Activated naive CD8-positive, alpha-beta T cell treated with anti-CD3 and anti-CD28 coated beads, Interleukin-2, amount 50 U/mL, for 24 hours (primary cell): Measurements from ENCODE around the gene TMEM167A.
"Not testable (repeated sequence)": the region's sequence is repeated elsewhere in the genome, so short reads cannot be mapped to it uniquely, and the experiment has no call there.

Source experiments
- ATAC-seq: fragments of 150-1000 bp; cut with Tn5 transposase; one replicate; pipeline ENCODE4 v1.10.0; 2021
- DNase-seq: peaks from one replicate; pipeline ENCODE4 v3.0.0; 2021
- H3K27ac Mint-ChIP-seq: one replicate; pipeline ENCODE4 v1.8.0; 2021; ENCODE audit warnings: mild to moderate bottlenecking, mixed read lengths
- H3K27me3 Mint-ChIP-seq: one replicate; pipeline ENCODE4 v1.8.0; 2021; ENCODE audit warnings: mixed read lengths
- H3K36me3 Mint-ChIP-seq: one replicate; pipeline ENCODE4 v1.8.0; 2021; ENCODE audit warnings: low read depth, mixed read lengths
- H3K4me1 Mint-ChIP-seq: one replicate; pipeline ENCODE4 v1.8.0; 2021; ENCODE audit warnings: mixed read lengths
- H3K4me3 Mint-ChIP-seq: one replicate; pipeline ENCODE4 v1.8.0; 2021; ENCODE audit warnings: mild to moderate bottlenecking, moderate library complexity, mixed read lengths
- H3K9me3 Mint-ChIP-seq: one replicate; pipeline ENCODE4 v1.8.0; 2021; ENCODE audit warnings: mixed read lengths

Gene TMEM167A

DNA sequence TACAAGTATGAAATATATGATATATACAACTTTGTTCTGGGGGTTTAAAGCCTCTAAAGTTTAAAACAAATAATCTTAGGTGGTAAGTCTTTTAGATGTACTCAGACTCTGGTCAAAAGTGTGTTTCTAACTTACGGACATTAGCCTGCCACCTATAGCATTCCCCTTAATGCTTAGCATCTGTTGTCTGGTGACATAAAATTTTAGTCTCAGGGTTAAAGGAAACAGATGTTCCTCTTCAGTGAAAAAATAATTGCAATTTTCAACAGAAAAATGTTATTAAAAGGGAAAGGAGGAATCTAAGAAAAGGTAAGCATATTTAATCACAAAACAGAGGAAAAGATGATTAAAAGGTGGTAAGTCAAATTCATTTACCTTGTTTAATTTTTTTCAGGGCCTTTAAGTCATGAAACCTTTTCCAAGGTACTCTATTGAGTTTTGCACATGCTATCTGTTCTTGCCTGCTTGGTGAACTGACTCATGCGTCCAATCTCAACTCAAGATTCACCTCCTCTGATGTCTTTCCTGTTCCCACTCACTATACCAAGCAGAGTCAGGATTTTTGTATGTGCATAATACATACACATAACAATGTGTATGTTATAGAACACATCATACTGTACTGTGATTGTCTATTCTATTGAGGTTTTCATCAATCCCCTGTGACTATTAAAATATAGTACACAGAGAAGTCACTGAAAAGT is 7.9 kb downstream of the TMEM167A start:
- Mint-ChIP-seq H3K27ac (no peak overlapping the region), H3K4me1 (peaks cover 65% of the 10 kb centered on the region), H3K27me3 (no peaks in the 10 kb centered on the region), H3K9me3 (no peaks in the 10 kb centered on the region), H3K36me3 (peaks cover 29% of the 10 kb centered on the region), H3K4me3 (no peak overlapping the region)
- DNase-seq (no peak), ATAC-seq (no peak)

DNA sequence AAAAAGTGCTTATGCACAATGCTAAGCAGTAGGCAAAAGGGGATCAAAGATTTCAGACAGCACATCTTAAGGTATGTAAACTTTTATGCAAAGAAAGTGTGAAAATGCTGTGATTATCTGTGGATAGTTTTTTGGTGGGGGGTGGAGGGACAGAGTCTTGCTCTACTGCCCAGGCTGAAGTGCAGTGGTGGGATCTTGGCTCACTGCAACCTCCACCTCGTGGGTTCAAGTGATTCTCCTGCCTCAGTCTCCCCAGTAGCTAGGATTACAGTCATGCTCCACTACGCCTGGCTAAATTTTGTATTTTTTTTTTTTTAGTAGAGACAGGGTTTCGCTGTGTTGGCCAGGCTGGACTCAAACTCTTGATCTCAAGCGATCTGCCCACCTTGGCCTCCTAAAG is 9.8 kb downstream of the TMEM167A start:
- H3K4me1 Mint-ChIP-seq: peaks cover 49% of the 10 kb centered on the region

DNA sequence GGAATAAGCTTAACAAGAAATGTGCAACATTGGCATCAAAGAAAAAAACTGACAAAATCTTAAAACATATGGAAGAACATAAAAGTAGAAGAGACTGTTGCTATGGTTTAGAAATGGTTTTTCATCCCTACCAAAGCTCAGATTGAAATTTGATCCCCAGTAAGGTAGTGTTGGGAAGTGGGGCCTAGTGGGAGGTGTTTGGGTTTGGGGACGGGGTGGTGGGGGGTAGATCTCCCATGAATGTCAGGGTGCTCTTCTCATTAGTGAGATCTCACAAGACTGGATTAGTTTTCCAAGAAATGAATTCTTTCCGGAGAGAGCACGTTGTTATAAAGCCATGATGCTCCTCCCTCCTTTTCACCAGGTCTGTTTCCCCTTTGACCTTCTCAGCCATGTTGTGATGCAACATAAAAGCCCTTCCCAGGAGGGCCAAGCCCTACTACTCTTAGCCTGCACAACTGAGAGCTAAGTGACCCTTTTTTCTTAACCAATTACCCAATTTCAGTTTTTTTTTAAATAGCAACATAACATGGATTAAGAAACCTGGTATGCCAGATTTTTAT is 10.6 kb downstream of the TMEM167A start:
- Mint-ChIP-seq H3K27me3 (no peaks in the 10 kb centered on the region), H3K36me3 (peaks cover 25% of the 10 kb centered on the region), H3K4me3 (no peak overlapping the region), H3K4me1 (peaks cover 46% of the 10 kb centered on the region), H3K9me3 (no peaks in the 10 kb centered on the region), H3K27ac (no peak overlapping the region)
- DNase-seq: no peak
- ATAC-seq: no peak

More for the DNA sequence above, 9.8 kb downstream of the TMEM167A start:
- peaks cover 24% of the 10 kb centered on the region for H3K36me3 Mint-ChIP-seq
- H3K27ac Mint-ChIP-seq, ATAC-seq, H3K4me3 Mint-ChIP-seq, H3K27me3 Mint-ChIP-seq, H3K9me3 Mint-ChIP-seq, DNase-seq: not testable (repeated sequence)

GRCh38 chr5:83059341-83059740 is 17.9 kb downstream of the TMEM167A start:
- H3K4me1 Mint-ChIP-seq: peaks cover 18% of the 10 kb centered on the region
- H3K4me3 Mint-ChIP-seq: no peak overlapping the region
- H3K9me3 Mint-ChIP-seq: no peaks in the 10 kb centered on the region
- no peaks in the 10 kb centered on the region for H3K27me3 Mint-ChIP-seq
- H3K36me3 Mint-ChIP-seq: peaks cover 64% of the 10 kb centered on the region
- peak overlapping the region; percentile 30 for H3K27ac Mint-ChIP-seq
- DNase-seq (no peak), ATAC-seq (no peak)

DNA sequence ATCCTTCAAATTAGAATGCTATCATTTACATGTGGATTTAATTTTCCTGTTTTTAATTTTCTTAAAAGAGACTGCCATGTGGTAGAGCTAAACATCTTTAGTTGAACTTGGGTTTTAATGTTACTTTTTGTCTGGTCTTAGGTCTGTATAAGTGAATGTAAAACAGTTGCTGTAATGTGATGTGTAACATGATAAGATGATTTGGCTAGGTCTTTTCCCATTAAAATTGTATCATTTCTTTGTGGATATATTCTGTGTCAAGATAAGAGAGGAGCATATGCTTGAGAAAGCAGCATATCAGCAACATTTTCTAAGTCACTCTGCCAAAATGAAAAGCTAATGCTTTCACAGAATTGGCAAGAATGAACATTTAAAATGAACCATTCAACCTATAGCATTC is 18.5 kb downstream of the TMEM167A start:
- ATAC-seq (no peak), DNase-seq (no peak)
- peaks cover 67% of the 10 kb centered on the region for H3K36me3 Mint-ChIP-seq
- H3K27ac Mint-ChIP-seq: no peak overlapping the region
- peaks cover 18% of the 10 kb centered on the region for H3K4me1 Mint-ChIP-seq
- H3K9me3 Mint-ChIP-seq: no peaks in the 10 kb centered on the region
- H3K27me3 Mint-ChIP-seq: no peaks in the 10 kb centered on the region
- H3K4me3 Mint-ChIP-seq: no peak overlapping the region

GRCh38 chr5:83055166-83055565 is 22.0 kb downstream of the TMEM167A start:
- Mint-ChIP-seq H3K9me3 (no peaks in the 10 kb centered on the region), H3K27me3 (no peaks in the 10 kb centered on the region), H3K4me3 (no peak overlapping the region), H3K27ac (no peak overlapping the region), H3K36me3 (peaks cover 68% of the 10 kb centered on the region), H3K4me1 (peaks cover 10% of the 10 kb centered on the region)
- ATAC-seq (no peak), DNase-seq (no peak)

- Mint-ChIP-seq H3K4me1 (no peaks in the 10 kb centered on the region), H3K27ac (no peak overlapping the region), H3K9me3 (no peaks in the 10 kb centered on the region), H3K27me3 (no peaks in the 10 kb centered on the region), H3K36me3 (peaks cover 38% of the 10 kb centered on the region), H3K4me3 (no peak overlapping the region)
- no peak for DNase-seq
- no peak for ATAC-seq
These were observed 26.4 kb downstream of the TMEM167A start for GRCh38 chr5:83050723-83051340.

GRCh38 chr5:83049370-83049885 is 27.8 kb downstream of the TMEM167A start:
- H3K9me3 Mint-ChIP-seq: no peaks in the 10 kb centered on the region
- H3K27me3 Mint-ChIP-seq: no peaks in the 10 kb centered on the region
- H3K4me1 Mint-ChIP-seq: no peaks in the 10 kb centered on the region
- no peak overlapping the region for H3K4me3 Mint-ChIP-seq
- no peak for ATAC-seq
- no peak overlapping the region for H3K27ac Mint-ChIP-seq
- DNase-seq: no peak
- peaks cover 27% of the 10 kb centered on the region for H3K36me3 Mint-ChIP-seq

GRCh38 chr5:83048811-83049210 is 28.4 kb downstream of the TMEM167A start:
- H3K27ac Mint-ChIP-seq: no peak overlapping the region
- H3K4me1 Mint-ChIP-seq: no peaks in the 10 kb centered on the region
- H3K9me3 Mint-ChIP-seq: no peaks in the 10 kb centered on the region
- DNase-seq (no peak), ATAC-seq (no peak)
- H3K36me3 Mint-ChIP-seq: peaks cover 23% of the 10 kb centered on the region
- H3K4me3 Mint-ChIP-seq: no peak overlapping the region
- no peaks in the 10 kb centered on the region for H3K27me3 Mint-ChIP-seq

DNA sequence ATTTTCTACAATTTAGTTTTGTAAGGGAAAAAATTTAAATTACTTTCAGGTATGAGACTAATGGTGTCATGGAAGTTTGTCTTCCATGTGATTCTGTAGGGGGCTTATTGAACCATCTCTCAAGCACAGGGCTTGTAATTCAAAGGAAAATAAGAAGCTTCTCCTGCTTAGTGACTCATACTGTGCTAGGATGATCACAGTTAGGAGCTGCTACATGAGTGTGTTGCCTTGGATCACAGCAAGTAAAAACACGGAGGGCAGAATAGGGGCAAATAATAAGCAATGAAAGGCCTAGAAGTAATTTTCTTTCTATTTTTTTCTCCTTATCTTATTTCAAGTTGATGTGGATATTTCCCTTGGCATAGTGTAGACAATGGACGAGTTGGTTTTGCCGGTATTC is 28.9 kb downstream of the TMEM167A start:
- no peak overlapping the region for H3K27ac Mint-ChIP-seq

GRCh38 chr5:83044926-83045325 is 32.3 kb downstream of the TMEM167A start:
- no peak for ATAC-seq
- Mint-ChIP-seq H3K4me3 (no peak overlapping the region), H3K27ac (no peak overlapping the region), H3K27me3 (no peaks in the 10 kb centered on the region), H3K4me1 (no peaks in the 10 kb centered on the region), H3K36me3 (peaks cover 4% of the 10 kb centered on the region), H3K9me3 (no peaks in the 10 kb centered on the region)
- no peak for DNase-seq

More for the DNA sequence above, 28.9 kb downstream of the TMEM167A start:
- H3K36me3 Mint-ChIP-seq: peaks cover 18% of the 10 kb centered on the region
- H3K27me3 Mint-ChIP-seq: no peaks in the 10 kb centered on the region
- no peak for DNase-seq
- H3K4me3 Mint-ChIP-seq: no peak overlapping the region
- ATAC-seq: no peak
- no peaks in the 10 kb centered on the region for H3K9me3 Mint-ChIP-seq
- H3K4me1 Mint-ChIP-seq: no peaks in the 10 kb centered on the region

GRCh38 chr5:83042507-83042906 is 34.7 kb downstream of the TMEM167A start:
- Mint-ChIP-seq H3K4me3 (no peak overlapping the region), H3K36me3 (peaks cover 2% of the 10 kb centered on the region), H3K27ac (no peak overlapping the region), H3K4me1 (peaks cover 2% of the 10 kb centered on the region), H3K27me3 (peaks cover 1% of the 10 kb centered on the region), H3K9me3 (no peaks in the 10 kb centered on the region)
- ATAC-seq (no peak), DNase-seq (no peak)

DNA sequence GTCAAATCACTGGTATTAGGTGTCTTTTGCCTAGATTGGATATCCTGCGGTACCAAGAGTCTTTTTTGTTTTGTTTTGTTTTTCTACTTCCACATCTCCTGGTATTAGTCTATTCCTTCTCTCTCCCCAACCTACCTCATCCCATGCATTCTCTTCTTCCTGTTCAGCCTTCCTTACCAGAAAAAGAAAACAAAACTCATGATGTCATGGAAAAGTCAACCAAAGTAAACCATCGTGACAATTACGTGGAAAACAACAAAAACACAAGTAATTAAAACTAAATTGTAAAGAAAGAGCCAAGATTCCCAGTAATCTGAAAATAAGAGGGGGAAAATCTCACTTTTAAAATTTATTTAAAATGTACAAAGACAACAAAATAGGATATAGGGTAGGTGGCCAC is 38.3 kb downstream of the TMEM167A start:
- Mint-ChIP-seq H3K9me3 (no peaks in the 10 kb centered on the region), H3K4me3 (no peak overlapping the region), H3K4me1 (peaks cover 7% of the 10 kb centered on the region), H3K27ac (no peak overlapping the region), H3K27me3 (peaks cover 1% of the 10 kb centered on the region), H3K36me3 (no peaks in the 10 kb centered on the region)
- ATAC-seq (no peak), DNase-seq (no peak)

DNA sequence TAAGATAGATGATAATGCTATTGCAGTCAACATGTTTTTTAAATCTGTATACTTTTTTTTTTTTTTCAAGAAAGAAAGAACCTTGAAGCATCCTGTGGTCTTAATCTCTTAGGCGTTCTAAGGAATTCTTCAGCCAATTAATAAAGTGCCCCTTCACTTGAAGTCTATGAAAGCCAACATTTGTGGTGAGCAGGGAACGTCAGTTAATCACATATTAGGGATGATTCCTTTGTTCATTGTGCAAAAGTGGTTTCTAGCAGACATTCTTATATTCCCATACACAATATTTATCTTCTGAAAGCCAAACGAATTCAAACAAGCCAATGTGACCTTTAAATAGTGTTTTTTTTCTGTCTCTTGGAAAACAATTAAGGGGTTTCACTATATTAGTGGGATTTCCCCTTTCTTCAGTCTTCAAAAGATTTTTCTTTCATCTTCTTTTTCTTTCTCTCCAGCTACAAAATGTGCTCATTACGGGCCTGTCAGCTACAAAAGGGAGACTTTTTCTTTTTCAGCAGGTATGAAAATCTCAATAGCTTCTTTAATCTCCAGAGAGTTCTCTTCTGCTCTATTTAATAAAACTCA is 40.1 kb downstream of the TMEM167A start:
- no peak for ATAC-seq
- Mint-ChIP-seq H3K27ac (no peak overlapping the region), H3K4me3 (no peak overlapping the region), H3K36me3 (no peaks in the 10 kb centered on the region), H3K9me3 (no peaks in the 10 kb centered on the region), H3K4me1 (peaks cover 7% of the 10 kb centered on the region), H3K27me3 (peaks cover 1% of the 10 kb centered on the region)
- DNase-seq: no peak
